Stimulated activated naive CD8-positive, alpha-beta T cell treated with anti-CD3 and anti-CD28 coated beads, Interleukin-15, Interleukin-2, amounts not matched to agents 100 ng/mL and 50 ng/mL, for 24 hours (primary cell): Measurements from ENCODE around the gene SGMS1.
A peak's percentile ranks its signal among the peaks of the same experiment; 100 is the strongest.

Experiments
- H3K27ac Mint-ChIP-seq: one replicate; pipeline ENCODE4 v1.8.0; 2021; ENCODE audit warnings: mild to moderate bottlenecking, mixed read lengths
- H3K27me3 Mint-ChIP-seq: one replicate; pipeline ENCODE4 v1.8.0; 2021; ENCODE audit warnings: mixed read lengths
- H3K36me3 Mint-ChIP-seq: one replicate; pipeline ENCODE4 v1.8.0; 2021; ENCODE audit warnings: low read depth, mixed read lengths
- H3K4me1 Mint-ChIP-seq: one replicate; pipeline ENCODE4 v1.8.0; 2021; ENCODE audit warnings: low read depth, mixed read lengths
- H3K4me3 Mint-ChIP-seq: one replicate; pipeline ENCODE4 v1.8.0; 2021; ENCODE audit warnings: mild to moderate bottlenecking, mixed read lengths
- H3K9me3 Mint-ChIP-seq: one replicate; pipeline ENCODE4 v1.8.0; 2021; ENCODE audit warnings: mixed read lengths

The SGMS1 gene

DNA sequence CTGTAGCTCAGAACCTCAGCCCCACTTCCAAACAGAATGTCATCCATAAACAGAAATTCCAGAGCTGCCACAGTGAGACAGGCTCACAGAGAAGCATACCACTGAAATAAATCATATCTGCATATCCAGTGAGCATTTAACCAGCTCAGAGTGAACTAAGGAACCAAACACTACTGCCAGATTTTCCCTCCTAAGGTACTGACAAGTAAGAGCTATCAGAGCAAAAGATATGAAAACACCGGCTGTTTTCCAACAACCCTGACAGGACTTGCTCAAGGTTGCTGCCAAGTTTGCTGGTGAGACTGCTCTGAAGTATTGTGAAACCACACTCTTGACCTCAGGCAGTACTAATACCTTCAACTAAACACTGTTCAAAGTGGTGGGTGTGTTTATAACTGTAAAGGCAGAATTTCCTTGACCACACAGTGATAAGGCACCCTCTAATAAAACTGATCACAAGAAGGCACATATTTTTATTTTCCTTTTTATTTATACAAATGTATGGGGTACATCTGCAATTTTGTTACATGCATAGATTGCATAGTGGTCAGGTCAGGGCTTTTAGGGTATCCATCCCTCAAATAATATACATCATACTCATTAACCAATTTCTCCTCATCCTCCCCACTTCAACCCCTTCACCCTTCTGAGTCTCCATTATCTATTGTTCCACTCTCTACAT, 18.3 kb downstream of the SGMS1 start:
- Mint-ChIP-seq H3K4me1 (peaks cover 73% of the 10 kb centered on the region), H3K4me3 (peak overlapping the region; percentile 28), H3K27me3 (no peaks in the 10 kb centered on the region), H3K27ac (no peak overlapping the region), H3K36me3 (no peaks in the 10 kb centered on the region), H3K9me3 (no peaks in the 10 kb centered on the region)

DNA sequence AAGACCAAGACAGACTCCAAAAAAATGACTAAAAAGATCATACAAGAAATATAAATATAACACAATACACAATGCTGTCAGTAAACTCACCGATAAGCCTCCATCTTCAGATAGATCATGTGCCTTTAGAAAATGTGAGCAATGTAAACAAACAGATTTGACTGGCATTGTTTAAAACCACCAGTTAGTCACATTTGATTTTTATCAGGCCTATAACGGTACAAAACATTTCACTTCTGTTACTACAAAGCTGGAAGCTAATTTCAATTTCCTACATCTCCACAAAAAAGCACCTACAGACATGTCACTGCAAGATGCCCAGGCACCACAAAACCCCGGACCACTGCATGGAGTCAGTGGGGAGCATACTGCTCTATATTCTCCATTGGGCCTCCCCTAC, 18.9 kb downstream of the SGMS1 start:
- Mint-ChIP-seq H3K4me1 (peaks cover 73% of the 10 kb centered on the region), H3K4me3 (peak overlapping the region; percentile 28), H3K27ac (no peak overlapping the region)

DNA sequence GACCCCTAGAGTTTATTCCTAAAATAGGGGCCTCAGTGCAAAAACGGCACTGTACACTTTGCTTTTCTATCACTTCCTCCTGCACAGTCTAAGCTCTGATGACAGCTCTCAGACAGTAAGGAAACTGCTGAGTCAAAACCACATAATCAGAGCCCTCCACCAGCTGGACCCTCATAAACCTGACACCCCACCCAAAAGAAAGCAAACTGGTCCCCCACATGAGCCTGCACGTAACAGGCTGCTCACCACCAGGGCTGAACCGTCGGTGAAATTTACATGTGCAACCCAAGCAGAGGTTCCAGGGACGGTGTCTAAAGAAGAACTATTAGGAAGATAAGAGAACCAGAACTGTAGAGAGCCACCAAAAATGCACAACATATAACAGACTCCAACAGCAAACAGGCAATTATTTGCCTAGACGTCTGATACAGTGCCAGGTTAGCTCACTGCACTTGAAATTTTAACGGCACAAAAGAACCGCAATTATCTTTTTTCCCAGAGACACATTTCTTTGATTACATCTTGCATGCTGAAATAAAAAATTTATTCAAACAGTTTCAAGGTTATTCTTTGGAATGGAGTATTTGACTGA, 19.6 kb downstream of the SGMS1 start:
- no peaks in the 10 kb centered on the region for H3K9me3 Mint-ChIP-seq
- no peaks in the 10 kb centered on the region for H3K36me3 Mint-ChIP-seq
- H3K27me3 Mint-ChIP-seq, result no peaks in the 10 kb centered on the region
- H3K27ac Mint-ChIP-seq, result peak overlapping the region; percentile 69
- H3K4me1 Mint-ChIP-seq, result peaks cover 69% of the 10 kb centered on the region
- no peak overlapping the region for H3K4me3 Mint-ChIP-seq

More for the DNA sequence above, 18.9 kb downstream of the SGMS1 start:
- no peaks in the 10 kb centered on the region for H3K9me3 Mint-ChIP-seq
- H3K36me3 Mint-ChIP-seq, result no peaks in the 10 kb centered on the region
- no peaks in the 10 kb centered on the region for H3K27me3 Mint-ChIP-seq

DNA sequence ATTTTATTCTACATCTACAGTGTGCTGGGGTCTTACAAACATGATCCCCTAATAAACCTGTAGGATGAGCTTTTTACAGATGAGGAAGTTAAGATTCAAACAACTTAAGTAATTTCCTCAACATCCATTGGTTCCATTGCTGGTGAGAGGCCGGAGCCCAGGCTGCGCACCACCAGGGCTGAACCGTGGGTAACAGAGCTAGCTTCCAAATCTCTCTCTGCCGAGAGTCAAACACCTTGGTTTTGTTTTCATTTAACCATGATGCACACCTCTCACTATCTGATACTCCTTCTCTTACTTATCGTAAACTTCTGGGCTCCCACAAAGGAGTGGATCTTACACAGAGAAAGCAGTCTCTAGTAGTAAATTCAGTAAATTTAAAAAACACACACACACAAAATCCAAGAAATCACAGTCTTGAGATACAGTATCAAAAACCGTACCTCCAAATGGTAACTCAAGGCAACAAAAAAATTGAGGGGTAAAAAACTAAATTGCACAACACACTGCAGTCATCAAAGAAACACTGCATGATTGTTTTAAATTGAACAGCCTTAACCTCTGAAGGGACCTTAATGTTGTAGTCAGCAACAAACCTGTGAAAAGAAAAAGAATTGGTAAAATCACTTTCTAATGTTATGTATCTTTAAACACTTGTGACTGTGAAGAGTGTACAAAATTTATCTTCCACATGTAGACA, 20.5 kb downstream of the SGMS1 start:
- H3K9me3 Mint-ChIP-seq, result no peaks in the 10 kb centered on the region

DNA sequence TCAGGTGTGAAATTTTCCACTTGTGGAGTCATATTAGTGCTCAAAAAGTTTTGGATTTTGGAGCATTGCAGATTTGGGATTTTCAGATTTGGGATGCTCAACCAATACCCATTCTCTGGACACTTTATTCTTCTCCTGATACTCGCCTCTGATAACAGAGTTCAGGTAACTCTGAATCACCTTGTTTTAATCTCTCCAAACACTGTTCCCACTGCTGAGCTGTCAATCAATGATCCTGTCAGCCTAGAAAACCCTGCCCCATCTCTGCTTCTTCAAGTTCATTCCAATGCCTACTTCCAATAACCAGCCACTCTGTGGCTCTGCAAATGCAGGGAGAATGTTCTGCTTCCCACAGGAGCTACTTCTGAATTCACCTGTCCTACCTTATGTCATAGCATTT, 21.8 kb downstream of the SGMS1 start:
- no peak overlapping the region for H3K4me3 Mint-ChIP-seq
- H3K36me3 Mint-ChIP-seq, result peaks cover 4% of the 10 kb centered on the region
- peaks cover 66% of the 10 kb centered on the region for H3K4me1 Mint-ChIP-seq
- H3K9me3 Mint-ChIP-seq, result no peaks in the 10 kb centered on the region
- H3K27ac Mint-ChIP-seq, result no peak overlapping the region
- H3K27me3 Mint-ChIP-seq, result no peaks in the 10 kb centered on the region

More for the DNA sequence above, 20.5 kb downstream of the SGMS1 start:
- Mint-ChIP-seq H3K36me3 (peaks cover 4% of the 10 kb centered on the region), H3K4me1 (peaks cover 75% of the 10 kb centered on the region), H3K27ac (peak overlapping the region; percentile 13), H3K27me3 (no peaks in the 10 kb centered on the region), H3K4me3 (no peak overlapping the region)

DNA sequence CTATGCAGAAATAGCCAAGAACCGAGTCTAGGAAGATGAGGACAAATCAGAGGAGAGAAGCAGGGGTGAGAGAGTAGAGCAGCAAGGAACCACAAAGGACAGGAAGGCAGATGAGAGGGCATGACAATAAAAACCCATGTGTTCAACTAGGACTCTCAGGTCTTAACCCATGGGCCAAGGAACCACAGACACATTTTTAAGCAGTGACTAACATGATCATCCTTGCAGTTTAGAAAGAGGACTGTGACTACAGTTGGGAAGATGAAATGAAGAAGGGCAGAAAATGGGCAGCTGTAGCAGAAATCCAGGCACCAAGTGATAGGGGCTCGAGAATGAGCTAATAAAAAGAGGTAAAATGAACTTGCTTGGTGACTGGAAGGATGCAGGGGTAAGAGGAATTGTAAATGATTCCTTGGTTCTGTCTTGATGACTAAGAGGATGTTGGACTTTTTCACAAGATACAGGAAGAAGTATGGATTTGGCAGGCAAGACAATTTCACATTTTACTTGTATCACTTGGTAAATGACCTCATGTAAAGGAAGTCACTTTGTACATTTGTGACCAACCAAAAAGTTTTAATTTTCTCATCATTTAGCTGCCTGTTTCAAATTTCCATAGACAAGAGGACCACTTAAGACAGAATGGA, 22.8 kb downstream of the SGMS1 start:
- peaks cover 63% of the 10 kb centered on the region for H3K4me1 Mint-ChIP-seq
- no peak overlapping the region for H3K4me3 Mint-ChIP-seq
- H3K27me3 Mint-ChIP-seq, result no peaks in the 10 kb centered on the region
- H3K36me3 Mint-ChIP-seq, result peaks cover 4% of the 10 kb centered on the region
- H3K27ac Mint-ChIP-seq, result no peak overlapping the region
- no peaks in the 10 kb centered on the region for H3K9me3 Mint-ChIP-seq

DNA sequence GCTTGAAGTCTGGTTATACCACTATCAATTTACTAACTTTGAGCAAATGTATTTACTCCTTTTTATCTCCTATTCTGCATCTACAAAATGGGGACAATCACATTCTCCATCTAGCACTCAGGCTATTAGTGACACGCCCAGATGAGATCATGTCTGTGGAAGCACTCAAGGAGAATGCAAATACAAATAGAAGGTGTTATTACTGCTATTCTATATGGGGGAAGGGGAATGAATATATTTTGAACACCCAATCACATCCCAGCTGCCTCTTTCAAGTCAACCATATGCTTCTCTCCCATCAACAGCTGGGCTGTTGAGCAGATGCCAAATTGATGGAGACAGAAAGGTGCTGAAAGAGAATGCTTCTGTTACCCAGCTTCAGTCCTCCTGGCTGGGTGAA, 23.5 kb downstream of the SGMS1 start:
- H3K9me3 Mint-ChIP-seq, result no peaks in the 10 kb centered on the region
- H3K27me3 Mint-ChIP-seq, result no peaks in the 10 kb centered on the region
- no peak overlapping the region for H3K27ac Mint-ChIP-seq
- H3K36me3 Mint-ChIP-seq, result peaks cover 4% of the 10 kb centered on the region
- no peak overlapping the region for H3K4me3 Mint-ChIP-seq
- peaks cover 59% of the 10 kb centered on the region for H3K4me1 Mint-ChIP-seq

DNA sequence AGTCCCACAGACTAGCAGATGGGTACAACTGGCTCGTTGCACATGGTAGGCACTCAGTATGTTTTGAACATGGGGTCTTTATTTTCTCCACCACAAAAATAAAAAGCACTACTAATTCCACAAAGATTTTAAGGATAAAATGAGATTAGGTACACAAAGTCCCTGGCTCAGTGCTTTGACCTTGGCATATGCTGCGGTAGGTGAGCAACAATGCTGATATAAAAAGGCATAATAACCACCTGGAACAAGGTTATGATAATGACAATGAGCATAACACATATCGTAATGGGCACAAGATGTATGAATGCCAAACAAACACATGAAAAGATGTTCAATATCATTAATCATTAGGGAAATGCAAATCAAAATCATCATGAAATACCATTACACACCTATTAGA, 26.9 kb downstream of the SGMS1 start:
- peaks cover 4% of the 10 kb centered on the region for H3K36me3 Mint-ChIP-seq
- H3K27ac Mint-ChIP-seq, result no peak overlapping the region
- H3K4me3 Mint-ChIP-seq, result no peak overlapping the region
- peaks cover 42% of the 10 kb centered on the region for H3K4me1 Mint-ChIP-seq
- H3K27me3 Mint-ChIP-seq, result no peaks in the 10 kb centered on the region
- H3K9me3 Mint-ChIP-seq, result no peaks in the 10 kb centered on the region

DNA sequence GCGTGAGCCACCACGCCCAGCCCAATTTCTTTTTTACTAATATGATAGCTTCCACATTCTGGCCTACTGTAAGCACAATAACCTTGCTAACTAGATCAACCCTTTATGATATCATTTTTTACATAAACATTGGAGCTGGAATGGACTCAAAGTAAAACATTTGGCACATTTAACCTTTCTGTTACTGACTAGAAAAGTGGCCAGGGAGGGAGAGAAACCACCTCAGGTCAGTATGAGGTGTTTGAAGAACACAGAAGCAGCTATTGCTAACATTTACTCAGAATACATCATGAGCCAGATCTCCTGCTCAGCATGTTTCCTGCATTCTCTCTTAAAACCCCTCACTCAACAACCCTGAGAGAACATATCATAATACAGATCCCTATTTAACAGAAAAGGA, 27.3 kb downstream of the SGMS1 start:
- Mint-ChIP-seq H3K27ac (no peak overlapping the region), H3K27me3 (no peaks in the 10 kb centered on the region), H3K4me1 (peaks cover 38% of the 10 kb centered on the region), H3K9me3 (no peaks in the 10 kb centered on the region), H3K36me3 (peaks cover 4% of the 10 kb centered on the region), H3K4me3 (no peak overlapping the region)

DNA sequence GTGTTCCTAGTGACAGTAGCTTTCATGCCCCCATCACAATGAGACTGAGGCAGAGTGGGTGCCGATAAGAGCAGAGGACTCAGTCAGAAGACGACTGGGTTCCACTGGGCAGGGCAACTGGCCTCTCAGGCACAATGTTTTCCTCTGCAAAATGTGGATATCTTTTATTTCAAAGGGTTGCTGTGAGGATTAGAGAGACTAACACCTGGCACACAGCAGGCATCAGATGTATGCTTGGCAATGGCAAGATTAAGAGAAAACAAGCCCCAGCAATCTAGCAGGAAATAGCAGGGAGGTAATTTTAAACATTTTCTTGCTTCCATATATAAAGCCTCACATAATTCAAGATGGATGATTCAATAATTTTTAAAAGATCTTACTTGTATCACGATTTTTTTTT, 28.0 kb downstream of the SGMS1 start:
- Mint-ChIP-seq H3K27ac (no peak overlapping the region), H3K9me3 (no peaks in the 10 kb centered on the region), H3K4me1 (peaks cover 32% of the 10 kb centered on the region), H3K36me3 (peaks cover 4% of the 10 kb centered on the region), H3K4me3 (no peak overlapping the region), H3K27me3 (no peaks in the 10 kb centered on the region)

DNA sequence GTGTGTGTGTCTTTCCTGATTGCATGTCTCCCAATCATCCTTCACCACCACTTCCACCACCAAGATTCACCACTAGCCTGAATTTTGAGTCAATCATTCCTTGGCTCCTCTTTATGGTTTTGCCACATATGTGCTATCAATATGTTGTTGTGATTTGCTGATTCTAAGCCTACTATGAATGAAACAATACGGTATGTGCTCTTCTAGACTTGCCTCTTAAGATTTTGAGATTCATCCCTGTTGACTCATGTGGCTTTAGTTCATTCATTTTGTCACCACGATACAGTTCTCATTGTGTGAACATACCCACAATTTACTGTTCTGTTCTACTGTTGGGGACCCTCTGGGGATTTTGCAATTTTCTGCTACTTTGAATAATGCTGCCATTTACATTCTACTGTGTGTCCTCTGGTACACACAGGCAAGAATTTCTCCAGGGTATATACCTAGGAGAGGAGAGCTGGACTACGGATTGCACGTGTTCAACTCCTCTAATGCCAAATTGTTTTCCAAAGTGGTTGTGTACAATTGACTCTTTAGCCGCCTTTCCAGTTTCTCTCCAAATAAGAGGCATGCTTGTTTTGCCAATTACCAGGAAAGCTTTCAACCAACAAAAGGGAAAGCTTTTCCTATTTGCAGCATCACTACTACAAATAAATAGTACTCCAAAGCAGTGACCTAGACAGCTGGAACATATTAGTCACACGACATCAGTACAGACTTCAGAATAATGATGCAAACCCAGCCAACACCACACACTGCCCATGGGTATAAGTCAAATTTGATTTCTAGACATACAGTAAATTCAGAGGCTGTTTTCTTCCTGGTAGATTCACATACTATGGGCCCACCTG, 30.0 kb downstream of the SGMS1 start:
- no peak overlapping the region for H3K27ac Mint-ChIP-seq
- H3K36me3 Mint-ChIP-seq, result peaks cover 14% of the 10 kb centered on the region
- no peaks in the 10 kb centered on the region for H3K9me3 Mint-ChIP-seq
- H3K4me3 Mint-ChIP-seq, result no peak overlapping the region
- no peaks in the 10 kb centered on the region for H3K27me3 Mint-ChIP-seq
- H3K4me1 Mint-ChIP-seq, result peaks cover 20% of the 10 kb centered on the region

DNA sequence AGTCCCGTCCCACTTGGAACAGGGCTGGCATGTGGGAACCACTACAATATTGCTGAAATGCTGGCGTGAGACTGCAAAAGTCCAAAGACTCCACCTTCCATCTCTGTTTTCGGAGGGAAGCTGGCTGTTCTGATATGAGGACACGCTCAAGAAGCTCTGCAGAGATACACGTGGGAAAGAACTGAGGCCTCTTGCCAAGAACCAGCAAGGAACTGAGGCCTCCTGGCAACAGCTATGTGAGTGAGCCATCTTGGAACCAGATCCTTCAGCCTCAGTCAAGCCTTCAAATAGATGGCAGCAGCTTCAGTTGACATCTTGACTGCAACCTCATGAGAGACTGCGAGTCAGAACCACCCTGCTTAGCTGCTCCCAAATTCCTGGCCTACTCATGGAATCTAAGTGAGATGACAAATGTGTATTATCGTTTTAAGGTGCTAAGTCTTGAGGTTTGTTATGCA, 30.8 kb downstream of the SGMS1 start:
- Mint-ChIP-seq H3K9me3 (no peaks in the 10 kb centered on the region), H3K4me1 (peaks cover 16% of the 10 kb centered on the region), H3K27ac (no peak overlapping the region), H3K36me3 (peaks cover 16% of the 10 kb centered on the region), H3K27me3 (no peaks in the 10 kb centered on the region), H3K4me3 (no peak overlapping the region)

DNA sequence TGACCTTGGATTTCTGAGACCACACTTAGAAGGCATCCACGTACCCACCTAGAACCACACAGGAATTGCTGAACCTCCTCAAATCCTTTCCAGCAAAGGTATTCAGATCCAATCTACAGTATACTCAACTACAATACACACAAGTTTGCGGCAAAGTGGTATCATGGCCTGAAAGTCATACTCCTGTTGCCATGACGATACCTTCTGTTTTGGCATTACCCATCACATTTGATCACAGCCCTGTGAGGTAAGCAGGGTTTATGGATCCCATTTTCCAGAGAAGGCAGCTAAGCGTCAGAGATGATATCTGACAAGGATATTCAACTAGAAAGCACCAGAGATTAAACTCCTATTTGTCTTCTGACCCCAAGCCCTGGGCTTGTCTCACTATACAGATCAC, 32.8 kb downstream of the SGMS1 start:
- Mint-ChIP-seq H3K4me3 (no peak overlapping the region), H3K4me1 (peaks cover 26% of the 10 kb centered on the region), H3K36me3 (peaks cover 30% of the 10 kb centered on the region), H3K27me3 (no peaks in the 10 kb centered on the region), H3K27ac (no peak overlapping the region), H3K9me3 (no peaks in the 10 kb centered on the region)

DNA sequence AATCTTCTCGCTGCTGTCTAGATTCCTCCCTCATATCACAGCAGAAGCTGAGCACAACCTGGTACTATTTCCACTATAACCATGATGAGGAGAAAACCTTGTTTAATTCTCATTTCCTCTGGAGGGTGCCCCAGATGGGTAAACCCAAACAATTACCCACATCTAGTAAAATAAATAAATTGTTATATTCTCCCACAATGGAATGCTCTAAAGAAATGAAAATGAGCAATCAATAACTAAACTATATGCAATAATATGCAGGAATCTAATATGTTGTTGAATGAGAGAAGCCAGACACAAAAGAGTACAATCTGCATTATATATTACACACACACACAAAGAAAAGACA, 37.0 kb downstream of the SGMS1 start:
- H3K9me3 Mint-ChIP-seq, result no peaks in the 10 kb centered on the region

More for the DNA sequence above, 37.0 kb downstream of the SGMS1 start:
- Mint-ChIP-seq H3K27ac (no peak overlapping the region), H3K27me3 (no peaks in the 10 kb centered on the region), H3K36me3 (peaks cover 47% of the 10 kb centered on the region), H3K4me1 (peaks cover 21% of the 10 kb centered on the region), H3K4me3 (no peak overlapping the region)
